GM12891 (cell line): ENCODE results near the gene GFRA4.

ENCODE experiments used
- POLR2AphosphoS5 ChIP-seq: IDR thresholded peaks from 2 replicates; pipeline ENCODE4 v1.6.1; 2011; ENCODE audit warnings: low read depth, low read length, control low read depth
- TAF1 ChIP-seq: IDR thresholded peaks from 2 replicates; pipeline ENCODE4 v1.6.1; 2011; ENCODE audit warnings: low read depth, low read length, control low read depth

GRCh38 chr20:3685341-3685740 is 22.1 kb upstream of the GFRA4 start:
- no peak for TF ChIP-seq TAF1
- TF ChIP-seq POLR2AphosphoS5: no peak
